ENCODE measurements around the gene NTSR1.

- TF ChIP-seq POLR2A (IDR thresholded peaks at IDR 0.05) (no peak), CTCF (IDR thresholded peaks at IDR 0.05) (no peak)
Observed at GRCh38 chr20:62706857-62707256, 1.8 kb upstream of the NTSR1 start.
